Spinal cord (tissue), 10 donors: ENCODE measurements around the gene UBA3. TPM values are rescaled to one million over a fixed set of nuclear protein-coding genes. Genes with fewer than 3 reads are reported as not detected.

Experiments
- DNase-seq, 6 donors: peaks; one replicate each; pipeline versions ENCODE4 v3.0.0 to v3.0.0-alpha.2; 2013 to 2015; ENCODE audit warnings: low spot score in 6 of 6, low read depth in 4 of 6
- H3K27ac ChIP-seq: one replicate; pipeline ENCODE4 v1.5.1; 2013; ENCODE audit warnings: low read depth, low read length, control low read depth
- H3K27me3 ChIP-seq: one replicate; pipeline ENCODE4 v1.6.1; 2013; ENCODE audit warnings: low read length; ENCODE audit not compliant: control insufficient read depth, insufficient read depth
- H3K36me3 ChIP-seq: one replicate; pipeline ENCODE4 v1.6.1; 2013; ENCODE audit warnings: low read length; ENCODE audit not compliant: control insufficient read depth, insufficient read depth
- H3K4me1 ChIP-seq: one replicate; pipeline ENCODE4 v1.6.1; 2013; ENCODE audit warnings: low read length; ENCODE audit not compliant: control insufficient read depth, insufficient read depth
- H3K4me3 ChIP-seq: one replicate; pipeline ENCODE4 v1.5.1; 2013; ENCODE audit warnings: low read depth, low read length, control low read depth
- H3K9me3 ChIP-seq: one replicate; pipeline ENCODE4 v1.6.1; 2013; ENCODE audit warnings: low read length; ENCODE audit not compliant: control insufficient read depth, insufficient read depth
- WGBS: methylation state at CpG from one replicate; pipeline ENCODE4 v1.1.5; 2013; ENCODE audit warnings: missing lambda C conversion rate; ENCODE audit not compliant: insufficient coverage; 5-methylcytosine and 5-hydroxymethylcytosine counted together
- polyA plus RNA-seq, 2 donors: library from polyadenylated mRNA; unstranded; fragments of 120-200 nt; gene quantifications; one replicate each; pipeline ENCODE4 v1.2.1, GENCODE V29; 2013; ENCODE audit not compliant: insufficient read length in 2 of 2
- total RNA-seq, 2 donors: library from RNA; depleted of rRNA in 1 of 2; stranded (reverse); fragments of 120-200 nt in 1 of 2; fragments of >200 nt in 1 of 2; gene quantifications; one replicate each; pipeline versions ENCODE4 v1.2.3 to v1.2.4, GENCODE V29; 2013 to 2014
- donor health status: healthy.

The UBA3 gene
- total and polyA plus RNA-seq, 4 donors = 63.4 to 119 (median 80.6) TPM

DNA sequence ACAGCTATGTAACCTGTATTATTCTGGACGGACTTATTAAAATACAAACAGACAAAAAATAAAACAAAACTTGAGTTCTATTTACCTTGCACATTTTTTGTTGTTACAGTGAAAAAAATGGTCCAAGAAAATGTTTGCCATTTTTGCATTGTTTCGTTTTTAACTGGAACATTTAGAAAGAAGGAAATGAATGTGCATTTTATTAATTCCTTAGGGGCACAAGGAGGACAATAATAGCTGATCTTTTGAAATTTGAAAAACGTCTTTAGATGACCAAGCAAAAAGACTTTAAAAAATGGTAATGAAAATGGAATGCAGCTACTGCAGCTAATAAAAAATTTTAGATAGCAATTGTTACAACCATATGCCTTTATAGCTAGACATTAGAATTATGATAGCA is 25.2 kb upstream of the UBA3 start:
- no CpG with 5 or more reads among the region's 3 CpGs for WGBS
- Histone ChIP-seq H3K36me3 (peaks cover 6% of the 10 kb centered on the region), H3K4me3 (no peak overlapping the region), H3K27me3 (no peaks in the 10 kb centered on the region), H3K27ac (no peak overlapping the region), H3K9me3 (no peaks in the 10 kb centered on the region), H3K4me1 (no peaks in the 10 kb centered on the region)
- no peak for DNase-seq

GRCh38 chr3:69104586-69104985 is 24.4 kb upstream of the UBA3 start:
- no peaks in the 10 kb centered on the region for H3K4me1 ChIP-seq
- H3K27ac ChIP-seq = no peak overlapping the region
- H3K36me3 ChIP-seq = peaks cover 6% of the 10 kb centered on the region
- no peak overlapping the region for H3K4me3 ChIP-seq
- DNase-seq = no peak
- H3K9me3 ChIP-seq = no peaks in the 10 kb centered on the region
- 86% methylated on average over 2 of the region's 8 CpGs for WGBS
- no peaks in the 10 kb centered on the region for H3K27me3 ChIP-seq

DNA sequence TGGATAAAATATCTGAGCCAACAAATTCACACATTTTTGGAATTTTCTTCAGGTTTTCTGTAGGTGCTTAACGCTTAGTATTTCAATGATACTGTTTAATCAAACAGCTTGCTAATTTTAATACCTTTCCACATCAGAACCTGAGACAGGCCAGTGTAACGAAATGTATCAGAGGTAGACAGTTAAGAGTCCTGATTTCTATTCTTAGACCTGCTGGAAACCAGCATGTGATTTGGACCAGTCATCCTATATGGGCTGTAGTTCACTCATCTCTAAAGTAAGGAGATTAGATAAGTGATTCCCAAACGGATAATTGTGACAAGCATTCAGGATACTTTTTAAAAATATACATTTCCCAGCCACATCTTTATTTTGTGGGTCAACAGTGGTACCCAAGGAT is 23.0 kb upstream of the UBA3 start:
- 100% methylated on average over 1 of the region's 3 CpGs for WGBS
- DNase-seq = no peak
- no peaks in the 10 kb centered on the region for H3K4me1 ChIP-seq

DNA sequence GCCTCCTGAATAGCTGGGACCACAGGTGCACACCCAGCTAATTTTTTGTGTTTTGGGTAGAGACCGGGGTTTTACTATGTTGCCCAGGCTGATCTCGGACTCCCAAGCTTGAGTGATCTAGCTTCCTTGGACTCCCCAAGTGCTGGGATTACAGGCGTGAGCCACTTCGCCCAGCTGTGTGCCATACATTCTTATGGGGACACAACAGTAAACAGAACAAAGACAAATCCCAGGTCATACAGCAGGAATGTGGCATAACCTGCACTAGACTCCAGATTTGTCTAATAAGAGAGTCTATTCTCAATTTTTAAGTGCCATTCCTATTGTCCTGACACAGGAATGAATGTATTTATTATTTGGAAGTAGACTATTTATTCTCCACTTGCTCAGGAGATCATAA is 22.2 kb upstream of the UBA3 start:
- H3K27me3 ChIP-seq = no peaks in the 10 kb centered on the region
- H3K4me1 ChIP-seq = no peaks in the 10 kb centered on the region
- WGBS = 100% methylated on average over 4 of the region's 4 CpGs
- H3K4me3 ChIP-seq = no peak overlapping the region
- no peak for DNase-seq
- H3K9me3 ChIP-seq = no peaks in the 10 kb centered on the region
- no peak overlapping the region for H3K27ac ChIP-seq
- peaks cover 6% of the 10 kb centered on the region for H3K36me3 ChIP-seq

More for the DNA sequence above, 23.0 kb upstream of the UBA3 start:
- Histone ChIP-seq H3K4me3 (no peak overlapping the region), H3K36me3 (peaks cover 6% of the 10 kb centered on the region), H3K9me3 (no peaks in the 10 kb centered on the region), H3K27ac (no peak overlapping the region), H3K27me3 (no peaks in the 10 kb centered on the region)

DNA sequence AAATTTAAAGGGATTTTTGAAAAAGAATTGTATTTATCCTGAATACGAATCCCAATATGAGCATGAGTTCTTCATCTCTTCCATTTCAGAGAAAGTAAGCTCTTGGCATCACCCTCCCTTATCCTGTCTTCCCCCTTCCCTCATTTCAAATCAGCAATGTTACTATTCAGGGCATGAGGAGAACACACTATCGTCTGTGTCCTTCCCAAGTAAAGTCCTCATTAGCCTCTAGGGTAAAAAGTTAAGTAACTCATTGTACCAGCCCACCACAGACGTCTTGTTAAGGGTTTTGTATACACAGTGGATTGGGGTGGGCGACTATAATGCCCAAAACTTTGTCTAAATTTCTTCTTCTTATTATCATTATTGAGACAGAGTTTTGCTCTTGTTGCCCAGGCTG is 19.4 kb upstream of the UBA3 start:
- Histone ChIP-seq H3K4me1 (no peaks in the 10 kb centered on the region), H3K4me3 (no peak overlapping the region), H3K27ac (no peak overlapping the region), H3K9me3 (no peaks in the 10 kb centered on the region), H3K27me3 (no peaks in the 10 kb centered on the region), H3K36me3 (peaks cover 9% of the 10 kb centered on the region)
- DNase-seq = no peak
- WGBS = 80% methylated on average over 1 of the region's 4 CpGs

GRCh38 chr3:69097407-69098086 is 17.4 kb upstream of the UBA3 start:
- WGBS = 100% methylated on average over 1 of the region's 9 CpGs
- no peaks in the 10 kb centered on the region for H3K9me3 ChIP-seq
- no peak overlapping the region for H3K27ac ChIP-seq
- no peak overlapping the region for H3K4me3 ChIP-seq
- H3K36me3 ChIP-seq = peaks cover 14% of the 10 kb centered on the region
- peaks cover 6% of the 10 kb centered on the region for H3K4me1 ChIP-seq
- DNase-seq = no peak
- H3K27me3 ChIP-seq = no peaks in the 10 kb centered on the region

DNA sequence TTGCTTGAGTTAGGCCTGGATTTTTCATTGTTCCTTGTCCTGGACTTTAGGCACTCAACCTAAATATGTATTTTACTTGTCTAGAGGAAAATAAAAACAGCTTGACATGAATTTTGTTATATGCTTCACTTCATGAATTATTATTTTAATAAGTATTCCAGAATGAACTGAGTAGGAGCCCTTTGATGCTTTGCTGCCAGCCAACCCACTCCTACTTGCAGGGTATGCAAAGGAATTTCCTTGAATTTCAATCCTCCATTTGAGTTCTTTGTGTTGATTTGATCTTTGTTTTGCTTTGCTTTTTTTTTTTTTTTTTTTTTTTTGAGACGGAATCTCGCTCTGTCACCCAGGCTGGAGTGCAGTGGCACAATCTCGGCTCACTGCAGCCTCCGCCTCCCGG is 16.1 kb upstream of the UBA3 start:
- WGBS = no CpG with 5 or more reads among the region's 5 CpGs
- Histone ChIP-seq H3K4me1 (peaks cover 12% of the 10 kb centered on the region), H3K9me3 (no peaks in the 10 kb centered on the region), H3K36me3 (peaks cover 8% of the 10 kb centered on the region), H3K27ac (no peak overlapping the region), H3K27me3 (no peaks in the 10 kb centered on the region), H3K4me3 (no peak overlapping the region)
- no peak for DNase-seq

- Histone ChIP-seq H3K4me3 (no peak overlapping the region), H3K4me1 (peaks cover 18% of the 10 kb centered on the region), H3K27ac (no peak overlapping the region), H3K27me3 (no peaks in the 10 kb centered on the region), H3K9me3 (no peaks in the 10 kb centered on the region), H3K36me3 (peaks cover 12% of the 10 kb centered on the region)
- no peak for DNase-seq
- 40% methylated on average over 1 of the region's 5 CpGs for WGBS
Observed at GRCh38 chr3:69095636-69096035, 15.5 kb upstream of the UBA3 start.

DNA sequence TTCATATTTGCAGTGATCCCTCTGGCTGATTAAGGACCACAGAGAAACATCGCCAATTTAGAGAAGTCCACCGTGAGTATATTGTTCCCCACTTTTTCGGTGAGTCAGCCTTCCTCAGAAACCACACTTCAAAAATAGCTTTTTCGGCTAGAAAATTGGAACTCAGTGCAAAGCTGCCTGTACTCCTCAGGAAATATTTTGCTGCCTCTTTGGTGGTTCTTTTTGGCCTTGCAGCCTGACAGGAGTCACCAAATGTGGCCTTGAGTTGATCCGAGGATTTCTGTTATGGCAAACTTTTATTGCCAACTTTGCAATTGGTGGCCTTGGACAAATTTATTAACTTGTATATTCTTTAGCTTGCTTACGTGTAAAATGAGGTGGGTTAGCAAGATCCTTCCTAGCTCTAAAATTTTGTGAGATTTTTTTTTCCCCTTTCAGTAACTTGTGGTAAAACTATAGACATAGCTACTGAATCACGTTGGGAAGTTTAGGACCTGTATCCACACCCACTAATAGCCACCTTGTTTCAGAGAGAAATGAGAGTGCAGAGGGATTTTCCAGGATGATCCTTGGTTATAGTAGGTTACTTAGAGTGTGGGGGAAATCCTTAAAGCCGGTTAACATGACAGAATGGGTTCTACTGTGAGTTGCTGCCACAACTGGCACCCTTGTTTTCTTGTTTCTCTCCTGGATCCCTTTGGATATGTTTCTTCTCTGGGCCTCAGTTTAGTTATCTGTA is 14.5 kb upstream of the UBA3 start:
- Histone ChIP-seq H3K4me3 (no peak overlapping the region), H3K27ac (peak overlapping the region; percentile 10), H3K36me3 (peaks cover 12% of the 10 kb centered on the region), H3K4me1 (peaks cover 18% of the 10 kb centered on the region), H3K27me3 (no peaks in the 10 kb centered on the region), H3K9me3 (no peaks in the 10 kb centered on the region)
- WGBS = 87% methylated on average over 5 of the region's 8 CpGs
- no peak for DNase-seq

DNA sequence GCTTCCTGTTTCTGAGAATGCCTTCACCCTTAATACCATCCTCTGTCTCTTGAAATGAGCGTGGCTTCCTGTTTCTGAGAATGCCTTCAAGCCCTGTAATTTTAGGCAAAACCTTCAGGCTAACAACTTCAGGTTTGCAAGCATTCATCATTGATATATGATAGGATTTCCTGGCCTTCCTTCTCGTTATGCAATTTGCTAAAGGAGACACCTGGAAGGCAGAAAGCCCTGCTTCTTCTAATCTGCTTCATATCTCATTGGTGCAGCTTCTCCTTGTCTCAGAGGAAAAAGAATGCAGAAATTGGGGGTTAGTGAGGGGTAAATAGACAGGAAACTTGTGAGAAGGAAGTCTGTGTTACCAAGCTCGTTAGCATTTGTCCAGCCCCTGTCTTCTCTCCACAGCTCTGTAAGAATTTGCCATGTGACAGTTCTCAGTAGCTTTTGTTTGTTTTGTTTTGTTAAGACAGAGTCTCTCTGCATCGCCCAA is 11.9 kb upstream of the UBA3 start:
- H3K27me3 ChIP-seq = no peaks in the 10 kb centered on the region
- DNase-seq = peak in 2 of 6 donors; percentile 34 to 42
- no peaks in the 10 kb centered on the region for H3K9me3 ChIP-seq
- H3K27ac ChIP-seq = peak overlapping the region; percentile 49
- no peak overlapping the region for H3K4me3 ChIP-seq
- H3K36me3 ChIP-seq = peaks cover 9% of the 10 kb centered on the region
- WGBS = 8% methylated on average over 2 of the region's 4 CpGs
- peaks cover 22% of the 10 kb centered on the region for H3K4me1 ChIP-seq
